HG02884 (cell line): Measurements from ENCODE around the gene CSAG2.
"Not testable (repeated sequence)": the region's sequence is repeated elsewhere in the genome, so short reads cannot be mapped to it uniquely, and the experiment has no call there.

ENCODE experiments used
- ATAC-seq: cut with Tn5 transposase; IDR thresholded peaks from one replicate; pipeline ENCODE4 v1.9.1; 2021; ENCODE audit warnings: mild to moderate bottlenecking, moderate library complexity; ENCODE audit not compliant: unreplicated experiment

CSAG2 gene

GRCh38 chrX:152709173-152709572 lies at the start of gene CSAG2:
Gene CSAG2, minus strand, starts transcription at chrX:152709273. Its CDS starts 161 bp downstream, at chrX:152709112.
- ATAC-seq = not testable (repeated sequence)

- not testable (repeated sequence) for ATAC-seq
Measured at GRCh38 chrX:152754871-152755270, 45.8 kb upstream of the CSAG2 start.

- not testable (repeated sequence) for ATAC-seq
Measured at GRCh38 chrX:152753686-152754650, 44.9 kb upstream of the CSAG2 start, which contains the start of gene MAGEA2. Gene MAGEA2, minus strand, starts transcription at chrX:152753842. Its CDS starts 2,479 bp downstream, at chrX:152751363.

- ATAC-seq = no peak
Measured at GRCh38 chrX:152738560-152738959, 29.5 kb upstream of the CSAG2 start.

- not testable (repeated sequence) for ATAC-seq
Measured at GRCh38 chrX:152736528-152736927, 27.5 kb upstream of the CSAG2 start.

GRCh38 chrX:152735860-152736511 lies 26.9 kb upstream of the CSAG2 start:
- no peak for ATAC-seq

- ATAC-seq = no peak
Measured at GRCh38 chrX:152735101-152735500, 26.0 kb upstream of the CSAG2 start.

- not testable (repeated sequence) for ATAC-seq
Measured at GRCh38 chrX:152734143-152734858, 25.2 kb upstream of the CSAG2 start.

- no peak for ATAC-seq
Measured at GRCh38 chrX:152733261-152733975, 24.3 kb upstream of the CSAG2 start, which contains the start of the genes CSAG1 and MAGEA12. Gene CSAG1, minus strand, starts transcription at chrX:152733721. Its CDS starts 1,261 bp downstream, at chrX:152732460. Gene MAGEA12, plus strand, starts transcription at chrX:152733757. Its CDS starts 2,405 bp downstream, at chrX:152736162.

GRCh38 chrX:152725409-152725808 lies 16.3 kb upstream of the CSAG2 start:
- no peak for ATAC-seq

GRCh38 chrX:152713815-152714787 lies 5.0 kb upstream of the CSAG2 start, which contains the start of gene MAGEA2B:
Gene MAGEA2B, plus strand, starts transcription at chrX:152714628. Its CDS starts 2,479 bp downstream, at chrX:152717107.
- ATAC-seq = not testable (repeated sequence)

- ATAC-seq = not testable (repeated sequence)
Measured at GRCh38 chrX:152713195-152713594, 4.1 kb upstream of the CSAG2 start.

GRCh38 chrX:152706500-152706899 lies 2.6 kb downstream of the CSAG2 start:
- not testable (repeated sequence) for ATAC-seq

- ATAC-seq = not testable (repeated sequence)
Measured at GRCh38 chrX:152700390-152700789, 8.7 kb downstream of the CSAG2 start.

- ATAC-seq = not testable (repeated sequence)
Measured at GRCh38 chrX:152697952-152698931, 10.8 kb downstream of the CSAG2 start, which contains the start of gene MAGEA3. Gene MAGEA3, plus strand, starts transcription at chrX:152698794. Its CDS starts 2,039 bp downstream, at chrX:152700833.

GRCh38 chrX:152681012-152681411 lies 28.1 kb downstream of the CSAG2 start:
- not testable (repeated sequence) for ATAC-seq

- not testable (repeated sequence) for ATAC-seq
Measured at GRCh38 chrX:152674652-152675051, 34.4 kb downstream of the CSAG2 start.
